SK-N-MC (cell line): ENCODE data around the gene LMF1.

ENCODE experiments used
- EZH2 ChIP-seq: fragments of 200-600 bp; sonication (generic); IDR thresholded peaks from one replicate; pipeline ENCODE4 v1.6.1; 2017; ENCODE audit warnings: antibody characterized with exemption
- FOXP2 ChIP-seq: optimal IDR thresholded peaks from 2 replicates; pipeline ENCODE3; 2011; ENCODE audit warnings: mild to moderate bottlenecking, moderate library complexity; ENCODE audit not compliant: insufficient read depth; ENCODE audit errors: extremely low read length, control extremely low read depth
- POLR2AphosphoS5 ChIP-seq: IDR thresholded peaks from 2 replicates; pipeline ENCODE4 v1.6.1; 2012; ENCODE audit warnings: mild to moderate bottlenecking, low read depth, low read length, borderline replicate concordance

GRCh38 chr16:853981-854807, 116.6 kb downstream of the LMF1 start:
- TF ChIP-seq EZH2: no peak
- no peak for TF ChIP-seq POLR2AphosphoS5
- no peak for TF ChIP-seq FOXP2
